Measurements from ENCODE around the gene RNF212.
"Not testable (repeated sequence)": the region's sequence is repeated elsewhere in the genome, so short reads cannot be mapped to it uniquely, and the experiment has no call there.

RNF212 gene

DNA sequence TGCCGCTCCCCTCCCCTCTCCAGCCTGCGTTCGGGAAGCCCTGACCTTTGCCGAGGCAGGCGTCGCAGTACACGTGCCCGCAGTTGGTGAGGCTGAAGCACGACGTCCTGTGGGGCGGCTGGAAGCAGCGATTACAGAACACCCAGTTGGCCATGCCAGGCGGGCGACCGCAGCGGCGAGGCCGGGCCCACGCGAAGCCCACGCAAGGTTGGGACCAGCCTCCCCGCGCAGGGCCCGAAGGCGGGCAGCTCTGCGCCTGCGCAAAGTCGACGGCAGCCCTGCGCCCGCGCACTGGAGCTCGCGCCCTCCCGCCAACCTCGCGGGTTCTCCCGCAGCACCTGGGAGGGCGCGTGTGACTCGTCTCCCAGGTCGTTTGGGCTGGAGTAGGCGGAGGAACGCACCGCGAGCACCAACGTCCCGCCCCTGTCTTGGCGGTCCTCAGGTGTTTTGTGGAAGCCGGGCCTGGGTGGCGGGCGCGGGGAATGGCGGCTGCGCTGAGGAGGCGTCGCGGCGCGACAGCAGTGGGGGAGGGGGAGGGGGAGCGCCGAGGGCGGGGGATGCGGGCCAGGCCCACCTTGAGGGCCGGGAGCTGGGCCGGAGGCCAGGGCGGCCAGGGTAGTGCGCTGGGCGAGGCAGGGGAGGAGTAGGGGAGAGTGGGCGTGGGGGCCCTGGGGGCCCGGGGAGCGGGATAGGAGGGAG lies at the start of gene RNF212:
RNF212 (minus strand) TSS at position 254 of the 699 bp plus-strand sequence; CDS start at position 154, 100 bp downstream.
- in situ Hi-C loops (cut with MboI; ENCODE audit: low sequenced_read_pairs): no loop called here

- in situ Hi-C loops (cut with MboI; ENCODE audit: low sequenced_read_pairs): no loop called here
Observed at GRCh38 chr4:1160351-1160750, 47.0 kb upstream of the RNF212 start.

GRCh38 chr4:1156069-1156468 lies 42.7 kb upstream of the RNF212 start:
- in situ Hi-C loops (cut with MboI; ENCODE audit: low sequenced_read_pairs): no loop called here

GRCh38 chr4:1155314-1155713 lies 42.0 kb upstream of the RNF212 start:
- in situ Hi-C loops (cut with MboI; ENCODE audit: low sequenced_read_pairs): no loop called here

DNA sequence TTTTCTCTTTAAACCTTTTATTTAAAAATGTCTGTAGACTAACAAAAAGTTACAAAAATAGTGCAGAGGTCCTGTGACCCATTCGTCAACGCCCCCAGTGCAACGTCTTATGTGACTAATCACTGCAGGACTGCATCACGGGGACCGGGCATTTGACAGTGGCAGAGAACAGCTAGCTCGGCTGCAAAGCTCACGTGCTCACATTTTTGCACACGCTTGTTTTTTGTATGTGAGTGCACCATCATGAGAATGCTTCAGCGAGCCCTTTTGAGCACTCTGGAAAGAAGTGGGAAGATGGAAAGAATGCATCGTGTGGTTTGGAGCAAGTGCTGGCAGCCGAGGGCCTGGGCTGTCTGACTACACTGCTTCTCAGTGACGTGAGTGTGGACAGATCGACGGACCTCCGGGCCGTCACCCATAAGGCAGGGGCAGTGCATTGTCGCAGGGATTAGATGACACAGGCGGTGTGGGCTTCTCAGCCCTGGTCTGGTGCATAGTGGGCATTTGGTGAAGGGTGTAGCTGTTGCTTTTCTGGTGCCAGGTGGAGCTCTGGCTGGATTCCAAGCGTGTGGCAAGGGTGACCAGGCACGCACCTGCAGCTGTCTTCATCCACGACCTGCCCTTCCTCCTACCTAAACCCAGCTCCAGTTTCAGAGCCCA lies 41.3 kb upstream of the RNF212 start:
- in situ Hi-C loops (cut with MboI; ENCODE audit: low sequenced_read_pairs): no loop called here

GRCh38 chr4:1154126-1154522 lies 40.8 kb upstream of the RNF212 start:
- in situ Hi-C loops (cut with MboI; ENCODE audit: low sequenced_read_pairs): no loop called here

- in situ Hi-C loops (cut with MboI; ENCODE audit: low sequenced_read_pairs): no loop called here
Observed at GRCh38 chr4:1153567-1154090, 40.3 kb upstream of the RNF212 start.

GRCh38 chr4:1152290-1152689 lies 38.9 kb upstream of the RNF212 start:
- in situ Hi-C loops (cut with MboI; ENCODE audit: low sequenced_read_pairs): no loop called here

GRCh38 chr4:1151541-1151940 lies 38.2 kb upstream of the RNF212 start:
- in situ Hi-C loops (cut with MboI; ENCODE audit: low sequenced_read_pairs): no loop called here

- in situ Hi-C loops (cut with MboI; ENCODE audit: low sequenced_read_pairs): no loop called here
Observed at GRCh38 chr4:1150875-1151274, 37.5 kb upstream of the RNF212 start.

DNA sequence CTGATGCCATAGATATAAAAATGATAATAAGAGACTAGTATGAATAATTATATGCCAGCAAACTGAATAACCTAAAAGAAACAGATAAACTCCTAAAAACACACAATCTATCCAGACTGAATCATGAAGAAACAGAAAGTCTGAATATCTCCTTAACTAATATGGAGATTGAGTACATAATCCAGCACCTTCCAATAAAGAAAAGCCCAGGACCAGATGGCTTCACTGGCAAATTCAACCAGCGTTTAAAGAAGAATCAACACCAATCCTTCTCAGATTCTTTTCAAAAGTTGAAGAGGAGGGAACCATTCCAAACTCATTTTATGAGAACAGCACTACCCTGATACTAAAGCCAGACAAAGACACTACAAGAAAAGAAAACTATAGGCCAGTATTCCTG lies 26.5 kb upstream of the RNF212 start:
- in situ Hi-C loops (cut with MboI; ENCODE audit: low sequenced_read_pairs): loop anchor here (10.0 kb wide), 1 partner anchor 205 kb away; the partner anchor contains the start of gene UVSSA

- in situ Hi-C loops (cut with MboI; ENCODE audit: low sequenced_read_pairs): loop anchor here (10.0 kb wide), 1 partner anchor 207 kb away; the partner anchor contains the start of gene UVSSA
Observed at GRCh38 chr4:1137850-1138249, 24.5 kb upstream of the RNF212 start.

DNA sequence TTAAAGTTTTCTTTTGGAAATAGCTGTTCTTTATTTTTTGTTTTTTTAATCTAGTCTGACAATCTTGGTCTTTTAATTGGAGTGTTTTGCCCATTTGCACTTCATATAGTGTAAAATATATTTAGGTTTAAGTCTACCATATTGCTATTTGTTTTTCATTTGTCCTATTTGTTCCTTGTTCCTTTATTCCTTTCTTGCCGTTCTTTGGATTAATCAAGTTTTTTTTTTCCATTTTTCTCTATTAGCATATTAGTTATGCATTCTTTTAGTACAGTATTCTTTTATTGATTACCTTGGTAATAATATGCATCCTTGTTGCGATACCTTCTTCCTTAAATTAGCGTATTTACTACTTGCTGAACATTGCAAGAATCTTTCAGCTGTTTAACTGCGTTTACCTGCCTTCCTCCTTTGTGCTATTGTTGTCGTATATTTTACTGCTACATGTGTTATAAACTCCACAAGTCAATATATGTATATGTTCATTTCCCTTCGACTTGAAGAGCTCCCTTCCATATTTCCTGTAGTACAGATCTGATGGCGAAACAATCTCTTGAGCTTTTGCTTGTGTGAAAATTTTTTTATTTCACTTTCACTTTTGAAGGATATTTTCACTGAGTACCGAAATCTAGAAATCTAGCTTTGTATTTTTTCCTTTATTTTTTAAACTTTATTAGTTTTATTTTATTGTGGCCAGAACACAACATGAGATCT lies 23.9 kb upstream of the RNF212 start:
- in situ Hi-C loops (cut with MboI; ENCODE audit: low sequenced_read_pairs): loop anchor here (10.0 kb wide), 1 partner anchor 208 kb away; the partner anchor contains the start of gene UVSSA

DNA sequence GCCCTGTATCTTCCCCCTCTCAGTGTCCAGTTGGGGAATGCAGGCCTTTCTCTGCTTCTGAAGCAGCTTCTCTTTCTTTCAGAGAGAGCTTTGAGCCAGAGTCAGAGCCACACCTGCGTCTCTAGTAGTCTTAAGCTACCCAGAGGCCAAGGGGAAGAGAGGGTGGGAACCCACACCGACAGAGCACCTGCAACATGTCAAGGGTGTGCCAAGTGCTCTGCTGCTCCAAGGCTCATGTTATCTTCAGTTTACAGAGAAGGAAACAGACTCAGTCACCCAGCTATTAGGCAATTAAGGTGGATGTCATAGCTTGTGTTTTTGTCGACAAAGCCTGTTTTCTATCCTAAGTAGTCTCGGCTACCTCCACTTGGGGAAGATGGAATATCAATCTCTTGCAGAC lies 22.7 kb upstream of the RNF212 start:
- in situ Hi-C loops (cut with MboI; ENCODE audit: low sequenced_read_pairs): loop anchor here (10.0 kb wide), 1 partner anchor 209 kb away; the partner anchor contains the start of gene UVSSA

DNA sequence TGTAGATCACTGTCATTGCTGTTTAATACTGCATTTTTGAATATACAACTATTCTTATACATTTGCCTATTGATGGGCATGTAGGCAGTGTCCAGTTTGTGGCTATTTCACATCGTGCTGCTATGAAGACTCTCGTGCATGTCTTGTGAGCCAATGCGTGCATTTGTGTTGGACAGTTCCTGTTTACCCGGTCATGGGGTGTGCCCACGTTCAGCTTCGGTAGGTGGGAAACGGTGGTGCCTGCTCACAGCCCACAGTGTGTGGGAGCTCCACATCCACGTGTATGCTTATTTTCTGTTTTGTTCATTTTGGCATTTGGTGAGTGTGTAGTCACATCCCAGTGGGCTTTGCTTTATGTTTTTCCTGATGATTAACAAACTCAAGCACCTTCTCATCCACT lies 19.7 kb upstream of the RNF212 start:
- in situ Hi-C loops (cut with MboI; ENCODE audit: low sequenced_read_pairs): loop anchor here (10.0 kb wide), 1 partner anchor 212 kb away; the partner anchor contains the start of gene UVSSA

GRCh38 chr4:1130316-1131186 lies 17.2 kb upstream of the RNF212 start:
- in situ Hi-C loops (cut with MboI; ENCODE audit: low sequenced_read_pairs): loop anchor here (10.0 kb wide), 1 partner anchor 214 kb away; the partner anchor contains the start of gene UVSSA

- in situ Hi-C loops (cut with MboI; ENCODE audit: low sequenced_read_pairs): no loop called here
Observed at GRCh38 chr4:1126506-1126905, 13.1 kb upstream of the RNF212 start.

DNA sequence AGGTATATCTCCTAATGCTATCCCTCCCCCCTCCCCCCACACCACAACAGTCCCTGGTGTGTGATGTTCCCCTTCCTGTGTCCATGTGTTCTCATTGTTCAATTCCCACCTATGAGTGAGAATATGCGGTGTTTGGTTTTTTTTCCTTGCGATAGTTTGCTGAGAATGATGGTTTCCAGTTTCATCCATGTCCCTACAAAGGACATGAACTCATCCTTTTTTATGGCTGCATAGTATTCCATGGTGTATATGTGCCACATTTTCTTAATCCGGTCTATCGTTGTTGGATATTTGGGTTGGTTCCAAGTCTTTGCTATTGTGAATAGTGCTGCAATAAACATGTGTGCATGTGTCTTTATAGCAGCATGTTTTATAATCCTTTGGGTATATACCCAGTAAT lies 12.1 kb upstream of the RNF212 start:
- in situ Hi-C loops (cut with MboI; ENCODE audit: low sequenced_read_pairs): not testable (repeated sequence)

DNA sequence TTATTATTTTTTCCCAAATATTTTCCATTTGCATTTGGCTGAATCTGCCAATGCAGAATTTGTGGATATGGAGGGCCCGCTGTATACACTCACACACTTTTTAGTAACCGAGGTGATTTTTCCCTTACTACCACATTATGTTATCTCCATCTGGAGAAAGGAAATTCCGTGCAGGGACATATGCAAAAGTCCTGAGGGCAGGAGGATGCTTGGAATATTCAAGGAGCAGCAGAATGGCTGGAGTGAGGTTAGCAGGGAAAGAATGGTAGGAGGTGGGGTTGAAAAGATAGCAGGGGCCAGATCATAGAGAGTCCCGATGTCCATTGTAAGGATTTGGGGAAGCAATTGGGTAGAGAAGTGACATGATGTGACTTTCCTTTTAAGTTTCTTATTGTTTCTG lies 11.5 kb upstream of the RNF212 start:
- in situ Hi-C loops (cut with MboI; ENCODE audit: low sequenced_read_pairs): no loop called here

GRCh38 chr4:1122505-1122904 lies 9.1 kb upstream of the RNF212 start:
- in situ Hi-C loops (cut with MboI; ENCODE audit: low sequenced_read_pairs): no loop called here
